Lung (tissue), 12 donors: ENCODE data around the gene IL24. TPM values are rescaled to one million over a fixed set of nuclear protein-coding genes. Genes with fewer than 3 reads are reported as not detected.

Source experiments
- ATAC-seq: fragments of 200-7000 bp; cut with Tn5 transposase; one replicate; pipeline ENCODE4 v1.9.1; 2020; ENCODE audit warnings: moderate number of reproducible peaks; ENCODE audit not compliant: insufficient read depth, low FRiP score
- DNase-seq, 3 donors: peaks; one replicate each; pipeline ENCODE4 v3.0.0-alpha.2; 2013 to 2017
- H3K27ac ChIP-seq, 2 donors: one replicate each; pipeline ENCODE4 v1.5.1; 2013; ENCODE audit warnings: mild to moderate bottlenecking in 2 of 2, moderate library complexity in 2 of 2, control low read depth in 1 of 2, inconsistent platforms in 1 of 2, low read depth in 1 of 2, low read length in 1 of 2
- H3K27me3 ChIP-seq, 3 donors: one replicate each; pipeline ENCODE4 v1.5.1; 2013; ENCODE audit warnings: low read length in 2 of 3; ENCODE audit not compliant: control insufficient read depth in 3 of 3, insufficient read depth in 3 of 3
- H3K36me3 ChIP-seq, 4 donors: one replicate each; pipeline ENCODE4 v1.5.1; 2013; ENCODE audit warnings: low read length in 4 of 4, mild to moderate bottlenecking in 1 of 4, moderate library complexity in 1 of 4; ENCODE audit not compliant: control insufficient read depth in 4 of 4, insufficient read depth in 4 of 4
- H3K4me1 ChIP-seq, 5 donors: one replicate each; pipeline ENCODE4 v1.5.1; 2013; ENCODE audit warnings: low read length in 5 of 5, mild to moderate bottlenecking in 2 of 5, moderate library complexity in 1 of 5; ENCODE audit not compliant: control insufficient read depth in 5 of 5, insufficient read depth in 5 of 5
- H3K4me3 ChIP-seq: one replicate; pipeline ENCODE4 v1.5.1; 2013; ENCODE audit warnings: mild to moderate bottlenecking, control low read depth, moderate library complexity
- H3K9ac ChIP-seq, 2 donors: one replicate each; pipeline ENCODE4 v1.5.1; 2013; ENCODE audit warnings: low read length in 2 of 2, control low read depth in 1 of 2; ENCODE audit not compliant: insufficient read depth in 1 of 2
- H3K9me3 ChIP-seq, 4 donors: one replicate each; pipeline ENCODE4 v1.5.1; 2013; ENCODE audit warnings: low read length in 3 of 4, mild to moderate bottlenecking in 1 of 4, moderate library complexity in 1 of 4; ENCODE audit not compliant: control insufficient read depth in 4 of 4, insufficient read depth in 3 of 4
- WGBS, 2 donors: extraction: QIAGEN DNeasy Blood & Tissue Kit; methylation state at CpG; one replicate each; pipeline ENCODE4 v1.1.7; 2013; 5-methylcytosine and 5-hydroxymethylcytosine counted together
- polyA plus RNA-seq, 2 donors: library from polyadenylated mRNA; stranded (reverse); fragments of 200-250 nt; gene quantifications; one replicate each; pipeline ENCODE4 v1.2.1, GENCODE V29; 2013
- total RNA-seq, 2 donors: library from RNA; depleted of rRNA in 1 of 2; stranded (reverse); fragments of >200 nt in 1 of 2; gene quantifications; one replicate each; pipeline ENCODE4 v1.2.1, GENCODE V29; 2014 to 2021
- TF ChIP-seq, protein P1 (sequence below): IDR thresholded peaks from 2 replicates; pipeline ENCODE4 v1.5.1; 2012; ENCODE audit warnings: mild to moderate bottlenecking; ENCODE audit errors: control extremely low read depth, extremely low read depth
- donor health status: control.
- donor health status: control.
- donor health status: Bipolar disorder and iron deficiency.
- donor health status: healthy.
- donor health status: DM: yes; HTN: yes; CAD: no.

The IL24 gene
- total and polyA plus RNA-seq, 4 donors: 0.67 to 8.7 TPM; not detected in 2

DNA sequence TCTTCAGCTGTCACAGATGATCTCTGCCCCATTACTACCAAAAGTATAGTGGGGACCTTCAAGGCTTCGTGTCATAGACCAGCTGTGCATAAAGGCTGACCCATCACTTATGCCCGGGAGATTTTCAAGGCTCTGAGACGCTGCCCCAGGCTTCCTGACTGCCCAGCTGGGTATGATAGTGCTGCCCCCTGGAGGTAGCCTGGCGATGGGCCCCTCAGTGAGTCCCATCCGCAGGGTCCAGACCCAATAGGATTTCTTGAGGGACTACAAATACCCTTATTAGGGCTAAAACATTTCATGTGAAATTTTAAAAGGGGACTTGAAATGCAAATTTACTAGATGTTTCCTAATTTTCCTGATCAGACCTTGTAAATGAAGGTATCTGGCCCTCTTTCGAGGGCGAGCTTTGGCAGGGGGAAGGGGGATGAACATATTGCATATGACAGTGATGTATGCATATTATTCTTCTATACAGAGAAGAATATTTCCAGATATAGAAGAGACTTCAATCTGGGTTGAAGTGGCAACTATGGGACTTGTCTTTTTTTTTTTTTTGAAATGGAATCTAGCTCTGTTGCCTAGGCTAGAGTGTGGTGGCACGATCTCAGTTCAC, 36.2 kb downstream of the IL24 start:
- H3K36me3 ChIP-seq: peaks cover 0 to 4% (median 0%) of the 10 kb centered on the region in 4 donors
- DNase-seq (no peak), ATAC-seq (no peak)
- no peak overlapping the region for H3K4me3 ChIP-seq
- no peaks in the 10 kb centered on the region for H3K4me1 ChIP-seq
- H3K27ac ChIP-seq: no peak overlapping the region
- H3K27me3 ChIP-seq: no peaks in the 10 kb centered on the region
- TF ChIP-seq, protein P1, sequence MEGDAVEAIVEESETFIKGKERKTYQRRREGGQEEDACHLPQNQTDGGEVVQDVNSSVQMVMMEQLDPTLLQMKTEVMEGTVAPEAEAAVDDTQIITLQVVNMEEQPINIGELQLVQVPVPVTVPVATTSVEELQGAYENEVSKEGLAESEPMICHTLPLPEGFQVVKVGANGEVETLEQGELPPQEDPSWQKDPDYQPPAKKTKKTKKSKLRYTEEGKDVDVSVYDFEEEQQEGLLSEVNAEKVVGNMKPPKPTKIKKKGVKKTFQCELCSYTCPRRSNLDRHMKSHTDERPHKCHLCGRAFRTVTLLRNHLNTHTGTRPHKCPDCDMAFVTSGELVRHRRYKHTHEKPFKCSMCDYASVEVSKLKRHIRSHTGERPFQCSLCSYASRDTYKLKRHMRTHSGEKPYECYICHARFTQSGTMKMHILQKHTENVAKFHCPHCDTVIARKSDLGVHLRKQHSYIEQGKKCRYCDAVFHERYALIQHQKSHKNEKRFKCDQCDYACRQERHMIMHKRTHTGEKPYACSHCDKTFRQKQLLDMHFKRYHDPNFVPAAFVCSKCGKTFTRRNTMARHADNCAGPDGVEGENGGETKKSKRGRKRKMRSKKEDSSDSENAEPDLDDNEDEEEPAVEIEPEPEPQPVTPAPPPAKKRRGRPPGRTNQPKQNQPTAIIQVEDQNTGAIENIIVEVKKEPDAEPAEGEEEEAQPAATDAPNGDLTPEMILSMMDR: peak; percentile 24
- H3K9ac ChIP-seq: no peak overlapping the region
- H3K9me3 ChIP-seq: no peaks in the 10 kb centered on the region
- 63 to 68% methylated on average over 8 of the region's 8 CpGs for WGBS, 2 donors

DNA sequence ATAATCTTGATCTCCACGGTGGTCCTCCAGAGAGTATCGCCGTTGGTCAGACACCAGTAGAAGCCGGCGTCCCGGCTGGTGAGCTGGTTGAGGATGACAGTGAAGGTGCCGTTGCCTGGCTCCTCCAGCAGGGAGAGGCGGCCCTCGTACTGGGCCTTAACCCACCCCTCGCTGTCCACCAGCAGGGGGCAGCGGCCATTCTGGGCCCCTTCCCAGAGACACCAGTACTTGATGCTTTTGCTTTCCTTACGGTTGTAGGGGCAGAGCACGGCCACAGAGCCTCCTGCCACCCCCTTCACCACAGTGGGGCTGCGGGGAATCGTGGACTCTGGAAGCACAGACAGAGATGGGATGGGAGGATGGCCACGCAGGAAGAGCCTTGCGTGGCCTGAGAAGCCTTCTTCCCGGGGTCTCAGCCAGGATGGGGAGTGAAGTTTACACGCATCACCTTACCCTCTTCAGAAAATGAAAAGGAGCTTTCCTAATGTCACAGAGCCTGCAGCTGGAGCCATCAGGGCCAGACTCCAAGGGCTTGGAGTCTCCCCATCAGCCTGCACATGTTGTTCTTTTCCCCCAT, 38.3 kb downstream of the IL24 start:
- ATAC-seq (no peak), DNase-seq (no peak)
- no peak overlapping the region for H3K27ac ChIP-seq
- H3K9ac ChIP-seq: no peak overlapping the region
- H3K9me3 ChIP-seq: no peaks in the 10 kb centered on the region
- H3K4me3 ChIP-seq: no peak overlapping the region
- no peaks in the 10 kb centered on the region for H3K4me1 ChIP-seq
- WGBS, 2 donors: 62 to 73% methylated on average over 19 of the region's 19 CpGs
- TF ChIP-seq, protein P1: peak; percentile 21
- peaks cover 0 to 4% (median 0%) of the 10 kb centered on the region in 4 donors for H3K36me3 ChIP-seq
- no peaks in the 10 kb centered on the region for H3K27me3 ChIP-seq

DNA sequence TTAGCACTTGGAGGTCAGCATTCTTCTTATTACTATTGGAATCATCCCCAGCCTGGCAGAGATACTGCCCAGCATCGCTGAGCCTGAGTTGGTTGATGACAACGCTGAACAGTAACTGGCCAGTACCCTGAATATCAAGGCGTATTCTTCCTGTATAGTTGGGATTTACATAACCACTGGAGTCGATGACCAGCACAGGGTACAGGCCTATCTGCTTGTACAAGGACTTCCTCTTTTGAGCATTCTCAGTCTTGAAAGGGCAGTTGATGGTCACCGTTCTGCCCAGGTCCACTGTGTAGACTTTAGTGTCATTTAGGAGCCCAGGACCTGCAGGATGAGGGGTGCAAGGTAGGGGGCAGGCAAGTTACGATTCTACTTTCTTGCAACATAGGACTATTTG, 40.2 kb downstream of the IL24 start:
- no peaks in the 10 kb centered on the region for H3K27me3 ChIP-seq
- WGBS, 2 donors: 79 to 90% methylated on average over 6 of the region's 6 CpGs
- no peak overlapping the region for H3K9ac ChIP-seq
- ATAC-seq (no peak), DNase-seq (no peak)
- TF ChIP-seq, protein P1: no peak
- H3K4me3 ChIP-seq: no peak overlapping the region
- H3K36me3 ChIP-seq: no peaks in the 10 kb centered on the region
- H3K27ac ChIP-seq: no peak overlapping the region
- peaks cover 0 to 6% (median 0%) of the 10 kb centered on the region in 5 donors for H3K4me1 ChIP-seq
- H3K9me3 ChIP-seq: no peaks in the 10 kb centered on the region
